SU-DHL-6 (cell line): ENCODE measurements around the gene SYTL1.

Experiments used
- H2AFZ ChIP-seq: fragments of 200-600 bp; sonication (generic); 2 replicates; pipeline ENCODE4 v1.6.1; 2014; ENCODE audit warnings: low read depth, mild to moderate bottlenecking, moderate library complexity, mixed read lengths, antibody characterized with exemption, low read length; ENCODE audit not compliant: severe bottlenecking
- H3F3A ChIP-seq: fragments of 200-600 bp; shearing (Covaris generic); 2 replicates; pipeline ENCODE4 v1.6.0; 2016; ENCODE audit warnings: antibody characterized with exemption, mild to moderate bottlenecking; ENCODE audit not compliant: insufficient read depth
- H3K27ac ChIP-seq: fragments of 200-600 bp; sonication (generic); 2 replicates; pipeline ENCODE4 v1.5.1; 2016; ENCODE audit warnings: low read depth, mild to moderate bottlenecking, low read length, moderate library complexity, mixed read lengths
- H3K27me3 ChIP-seq: fragments of 200-600 bp; sonication (generic), shearing (Covaris generic); 2 replicates; pipeline ENCODE4 v1.6.0; 2014; ENCODE audit warnings: mild to moderate bottlenecking, low read length
- H3K36me3 ChIP-seq: fragments of 200-600 bp; sonication (generic); 2 replicates; pipeline ENCODE4 v1.6.1; 2014; ENCODE audit warnings: mild to moderate bottlenecking, low read length, mixed read lengths
- H3K4me2 ChIP-seq: fragments of 300-600, 200-600 bp; shearing (Covaris generic), sonication (generic); 2 replicates; pipeline ENCODE4 v1.6.0; 2014; ENCODE audit warnings: low read length, low read depth, mild to moderate bottlenecking; ENCODE audit not compliant: poor library complexity, severe bottlenecking
- H3K4me3 ChIP-seq: fragments of 200-600 bp; sonication (generic); 2 replicates; pipeline ENCODE4 v1.5.1; 2014; ENCODE audit warnings: antibody characterized with exemption, low read length, mild to moderate bottlenecking, mixed read lengths; ENCODE audit not compliant: insufficient read depth, poor library complexity, severe bottlenecking
- H3K79me2 ChIP-seq: fragments of 200-600 bp; sonication (generic); 2 replicates; pipeline ENCODE4 v1.6.1; 2014; ENCODE audit warnings: mild to moderate bottlenecking, low read length, moderate library complexity; ENCODE audit not compliant: insufficient read depth
- H3K9ac ChIP-seq: fragments of 200-600 bp; sonication (generic); 2 replicates; pipeline ENCODE4 v1.7.0; 2014; ENCODE audit warnings: mild to moderate bottlenecking, low read length
- H3K9me2 ChIP-seq: fragments of 200-600 bp; sonication (generic); replicated peaks from 2 replicates; pipeline ENCODE4 v1.6.1; 2014; ENCODE audit warnings: low read length; ENCODE audit not compliant: insufficient read depth
- H3K9me3 ChIP-seq: fragments of 200-600 bp; sonication (generic); 2 replicates; pipeline ENCODE4 v1.6.1; 2014; ENCODE audit warnings: low read length, mixed read lengths; ENCODE audit not compliant: insufficient read depth
- H4K20me1 ChIP-seq: fragments of 200-600 bp; sonication (generic); 2 replicates; pipeline ENCODE4 v1.6.1; 2014; ENCODE audit warnings: low read depth, mild to moderate bottlenecking, antibody characterized with exemption, low read length, moderate library complexity, mixed read lengths
- EZH2phosphoT487 ChIP-seq: fragments of 200-600 bp; sonication (generic), shearing (Covaris generic); conservative IDR thresholded peaks from 2 replicates; pipeline ENCODE4 v1.6.1; 2018; ENCODE audit warnings: mild to moderate bottlenecking, antibody characterized with exemption, low read length, moderate library complexity, mixed read lengths
- TF ChIP-seq, protein P1 (sequence below): fragments of 200-600 bp; sonication (generic); IDR thresholded peaks from one replicate; pipeline ENCODE4 v1.5.1; 2017; ENCODE audit warnings: antibody characterized with exemption, mild to moderate bottlenecking, low read length, moderate library complexity; ENCODE audit not compliant: insufficient read depth, poor library complexity, severe bottlenecking

The SYTL1 gene

DNA sequence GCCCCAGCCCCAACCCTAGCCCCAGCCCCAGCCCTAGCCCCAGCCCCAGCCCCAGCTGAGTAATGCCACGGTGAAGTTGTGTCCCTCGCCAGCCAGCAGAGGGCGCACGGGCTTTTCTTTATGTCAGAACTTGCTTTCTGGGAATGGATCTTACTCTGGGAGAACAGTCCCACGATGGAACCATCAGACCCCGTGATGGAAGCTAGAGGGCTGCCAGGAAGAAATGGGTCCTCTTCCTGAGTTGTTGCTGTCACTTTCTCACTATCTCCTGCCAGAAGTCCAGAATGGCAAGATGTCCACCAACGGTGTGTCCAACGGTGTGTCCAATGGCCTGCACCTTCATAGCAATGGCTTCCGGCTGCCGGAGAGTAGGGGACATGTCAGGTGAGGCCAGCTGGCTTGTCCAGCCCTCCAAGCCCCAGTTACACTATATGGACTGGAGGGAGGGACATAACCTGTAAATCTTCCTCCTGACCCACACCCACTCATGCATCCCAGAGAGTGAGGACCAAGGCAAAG lies 45.0 kb upstream of the SYTL1 start:
- no peaks in the 10 kb centered on the region for H3F3A ChIP-seq
- H3K9ac ChIP-seq, result no peak overlapping the region
- TF ChIP-seq, protein P1, sequence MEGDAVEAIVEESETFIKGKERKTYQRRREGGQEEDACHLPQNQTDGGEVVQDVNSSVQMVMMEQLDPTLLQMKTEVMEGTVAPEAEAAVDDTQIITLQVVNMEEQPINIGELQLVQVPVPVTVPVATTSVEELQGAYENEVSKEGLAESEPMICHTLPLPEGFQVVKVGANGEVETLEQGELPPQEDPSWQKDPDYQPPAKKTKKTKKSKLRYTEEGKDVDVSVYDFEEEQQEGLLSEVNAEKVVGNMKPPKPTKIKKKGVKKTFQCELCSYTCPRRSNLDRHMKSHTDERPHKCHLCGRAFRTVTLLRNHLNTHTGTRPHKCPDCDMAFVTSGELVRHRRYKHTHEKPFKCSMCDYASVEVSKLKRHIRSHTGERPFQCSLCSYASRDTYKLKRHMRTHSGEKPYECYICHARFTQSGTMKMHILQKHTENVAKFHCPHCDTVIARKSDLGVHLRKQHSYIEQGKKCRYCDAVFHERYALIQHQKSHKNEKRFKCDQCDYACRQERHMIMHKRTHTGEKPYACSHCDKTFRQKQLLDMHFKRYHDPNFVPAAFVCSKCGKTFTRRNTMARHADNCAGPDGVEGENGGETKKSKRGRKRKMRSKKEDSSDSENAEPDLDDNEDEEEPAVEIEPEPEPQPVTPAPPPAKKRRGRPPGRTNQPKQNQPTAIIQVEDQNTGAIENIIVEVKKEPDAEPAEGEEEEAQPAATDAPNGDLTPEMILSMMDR, result peak; percentile 81
- no peak for TF ChIP-seq EZH2phosphoT487
- no peak overlapping the region for H3K27ac ChIP-seq
- H3K9me2 ChIP-seq, result no peaks in the 10 kb centered on the region
- no peaks in the 10 kb centered on the region for H3K9me3 ChIP-seq
- H4K20me1 ChIP-seq, result no peaks in the 10 kb centered on the region
- no peaks in the 10 kb centered on the region for H3K27me3 ChIP-seq
- no peak overlapping the region for H2AFZ ChIP-seq
- H3K36me3 ChIP-seq, result no peaks in the 10 kb centered on the region; the same call in 1 of the 2 replicates
- H3K4me2 ChIP-seq, result no peak overlapping the region
- no peaks in the 10 kb centered on the region for H3K79me2 ChIP-seq
- no peak overlapping the region for H3K4me3 ChIP-seq

DNA sequence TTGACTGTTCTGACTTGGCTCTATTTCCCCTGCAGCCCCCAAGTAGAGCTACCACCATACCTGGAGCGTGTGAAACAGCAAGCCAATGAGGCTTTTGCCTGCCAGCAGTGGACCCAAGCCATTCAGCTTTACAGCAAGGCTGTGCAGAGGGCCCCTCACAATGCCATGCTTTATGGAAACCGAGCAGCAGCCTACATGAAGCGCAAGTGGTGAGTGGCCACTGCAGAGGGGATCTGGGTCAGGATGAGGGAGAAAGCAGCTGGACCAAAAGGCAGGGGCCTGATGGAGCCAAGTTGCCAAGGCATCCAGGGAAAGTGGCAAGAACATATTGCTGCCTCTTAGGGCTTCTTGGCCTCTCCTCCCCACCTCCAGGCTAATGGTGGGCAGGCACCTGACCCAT lies 43.9 kb upstream of the SYTL1 start:
- H3K27ac ChIP-seq, result no peak overlapping the region
- H3K36me3 ChIP-seq, result no peaks in the 10 kb centered on the region; the same call in 1 of the 2 replicates

DNA sequence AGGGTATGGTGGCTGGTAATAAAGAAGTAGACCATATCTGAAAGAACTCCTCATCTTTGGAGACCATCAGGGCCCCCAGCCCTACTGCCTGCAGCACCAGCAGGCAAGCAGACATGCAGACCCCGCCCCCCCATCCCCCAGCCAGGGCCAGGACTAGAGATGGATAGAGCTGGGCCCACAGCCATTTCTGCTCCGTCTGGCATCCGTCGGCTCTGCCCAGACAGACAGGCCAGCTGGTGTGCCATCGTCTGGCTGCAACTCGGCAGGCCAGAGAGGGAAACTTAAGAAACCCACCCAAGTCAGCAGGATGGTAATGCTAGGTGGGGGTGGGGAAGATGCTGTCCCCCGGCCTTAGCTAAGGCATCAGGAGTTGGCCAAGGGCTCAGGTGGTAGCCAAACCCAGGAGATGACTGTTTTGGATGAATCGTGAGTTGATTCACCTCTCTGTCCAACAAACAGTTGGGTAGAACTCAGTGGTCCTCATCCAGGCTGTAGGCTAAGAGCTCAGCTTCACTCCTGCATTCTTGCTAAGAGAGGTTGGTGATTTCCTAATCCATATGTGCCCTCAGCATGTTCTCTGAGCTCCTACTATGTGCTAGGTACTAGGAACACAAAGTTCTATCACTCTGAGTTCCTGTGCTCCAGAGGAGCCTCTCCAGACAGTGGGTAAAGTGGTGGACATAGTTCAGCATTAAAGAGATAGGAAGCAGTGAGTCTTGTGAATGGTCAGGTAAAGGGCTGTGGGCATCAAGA lies 43.0 kb upstream of the SYTL1 start:
- Histone ChIP-seq H2AFZ (no peak overlapping the region), H3K9me3 (no peaks in the 10 kb centered on the region), H3K9ac (no peak overlapping the region), H3K9me2 (no peaks in the 10 kb centered on the region), H3K36me3 (no peaks in the 10 kb centered on the region; the same call in 1 of the 2 replicates), H3K4me3 (no peak overlapping the region), H3F3A (no peaks in the 10 kb centered on the region), H4K20me1 (no peaks in the 10 kb centered on the region), H3K27me3 (no peaks in the 10 kb centered on the region), H3K79me2 (no peaks in the 10 kb centered on the region), H3K4me2 (no peak overlapping the region), H3K27ac (no peak overlapping the region)
- no peak for TF ChIP-seq EZH2phosphoT487
- TF ChIP-seq, protein P1, result no peak

More for the DNA sequence above, 43.9 kb upstream of the SYTL1 start:
- Histone ChIP-seq H3K9me3 (no peaks in the 10 kb centered on the region), H3K4me3 (no peak overlapping the region), H3F3A (no peaks in the 10 kb centered on the region), H4K20me1 (no peaks in the 10 kb centered on the region), H3K9ac (no peak overlapping the region), H3K79me2 (no peaks in the 10 kb centered on the region), H2AFZ (no peak overlapping the region), H3K9me2 (no peaks in the 10 kb centered on the region), H3K4me2 (no peak overlapping the region), H3K27me3 (no peaks in the 10 kb centered on the region)
- no peak for TF ChIP-seq EZH2phosphoT487
- TF ChIP-seq, protein P1, result no peak
